ENCODE data around the gene KCNQ2. TPM values are rescaled to one million over a fixed set of nuclear protein-coding genes. Genes with fewer than 3 reads are reported as not detected.

Gene KCNQ2
- total RNA-seq, 2 donors from 2014 or later: 0.19 to 0.27 TPM

GRCh38 chr20:63509088-63509564 lies 36.7 kb upstream of the KCNQ2 start:
- H3K27ac ChIP-seq: no peak overlapping the region
- H3K27me3 ChIP-seq: no peaks in the 10 kb centered on the region
- intact Hi-C loops (cut with DNase I): no loop called here
- no peak overlapping the region for H3K9ac ChIP-seq (ENCODE audit: low read depth in 2 of 2, low read length in 2 of 2)
- DNase-seq: no peak
- H3K9me3 ChIP-seq: no peaks in the 10 kb centered on the region
- H3K4me1 ChIP-seq: no peaks in the 10 kb centered on the region
- no peaks in the 10 kb centered on the region for H3K36me3 ChIP-seq
- TF ChIP-seq CTCF (IDR thresholded peaks at IDR 0.05): no peak
- H3K4me3 ChIP-seq: no peak overlapping the region

- Histone ChIP-seq H3K9me3 (no peaks in the 10 kb centered on the region), H3K9ac (ENCODE audit: low read depth in 2 of 2, low read length in 2 of 2) (no peak overlapping the region), H3K27me3 (no peaks in the 10 kb centered on the region), H3K4me3 (no peak overlapping the region), H3K36me3 (no peaks in the 10 kb centered on the region), H3K4me1 (no peaks in the 10 kb centered on the region), H3K27ac (no peak overlapping the region)
- intact Hi-C loops (cut with DNase I): no loop called here
- no peak for DNase-seq
- TF ChIP-seq CTCF (IDR thresholded peaks at IDR 0.05): no peak
Measured at GRCh38 chr20:63508072-63508768, 35.8 kb upstream of the KCNQ2 start.

- Histone ChIP-seq H3K9me3 (no peaks in the 10 kb centered on the region), H3K27ac (no peak overlapping the region), H3K9ac (ENCODE audit: low read depth in 2 of 2, low read length in 2 of 2) (no peak overlapping the region), H3K4me3 (no peak overlapping the region), H3K27me3 (peaks cover 7% of the 10 kb centered on the region), H3K36me3 (no peaks in the 10 kb centered on the region), H3K4me1 (no peaks in the 10 kb centered on the region)
- no peak for TF ChIP-seq CTCF (IDR thresholded peaks at IDR 0.05)
- no peak for DNase-seq
- intact Hi-C loops (cut with DNase I): no loop called here
Measured at GRCh38 chr20:63507083-63507743, 34.8 kb upstream of the KCNQ2 start.

- H3K27ac ChIP-seq: no peak overlapping the region
- H3K4me1 ChIP-seq: no peaks in the 10 kb centered on the region
- H3K27me3 ChIP-seq: peaks cover 8% of the 10 kb centered on the region
- no peaks in the 10 kb centered on the region for H3K36me3 ChIP-seq
- no peak for TF ChIP-seq CTCF (IDR thresholded peaks at IDR 0.05)
- no peak overlapping the region for H3K9ac ChIP-seq (ENCODE audit: low read depth in 2 of 2, low read length in 2 of 2)
- no peaks in the 10 kb centered on the region for H3K9me3 ChIP-seq
- no peak overlapping the region for H3K4me3 ChIP-seq
- intact Hi-C loops (cut with DNase I): no loop called here
- DNase-seq: no peak
Measured at GRCh38 chr20:63505723-63506122, 33.3 kb upstream of the KCNQ2 start.

GRCh38 chr20:63505281-63505680 lies 32.8 kb upstream of the KCNQ2 start:
- Histone ChIP-seq H3K36me3 (no peaks in the 10 kb centered on the region), H3K27me3 (peaks cover 12% of the 10 kb centered on the region), H3K4me3 (no peak overlapping the region), H3K9me3 (no peaks in the 10 kb centered on the region), H3K27ac (no peak overlapping the region), H3K9ac (ENCODE audit: low read depth in 2 of 2, low read length in 2 of 2) (no peak overlapping the region), H3K4me1 (no peaks in the 10 kb centered on the region)
- intact Hi-C loops (cut with DNase I): no loop called here
- TF ChIP-seq CTCF (IDR thresholded peaks at IDR 0.05): no peak
- DNase-seq: no peak
